HG03469 (cell line): Measurements from ENCODE around the gene ZNF77.
"Not testable (repeated sequence)": the region's sequence is repeated elsewhere in the genome, so short reads cannot be mapped to it uniquely, and the experiment has no call there.

Experiments
- ATAC-seq: cut with Tn5 transposase; IDR thresholded peaks from one replicate; pipeline ENCODE4 v1.9.1; 2021; ENCODE audit warnings: mild to moderate bottlenecking, moderate library complexity, moderate number of reproducible peaks; ENCODE audit not compliant: unreplicated experiment

The ZNF77 gene

DNA sequence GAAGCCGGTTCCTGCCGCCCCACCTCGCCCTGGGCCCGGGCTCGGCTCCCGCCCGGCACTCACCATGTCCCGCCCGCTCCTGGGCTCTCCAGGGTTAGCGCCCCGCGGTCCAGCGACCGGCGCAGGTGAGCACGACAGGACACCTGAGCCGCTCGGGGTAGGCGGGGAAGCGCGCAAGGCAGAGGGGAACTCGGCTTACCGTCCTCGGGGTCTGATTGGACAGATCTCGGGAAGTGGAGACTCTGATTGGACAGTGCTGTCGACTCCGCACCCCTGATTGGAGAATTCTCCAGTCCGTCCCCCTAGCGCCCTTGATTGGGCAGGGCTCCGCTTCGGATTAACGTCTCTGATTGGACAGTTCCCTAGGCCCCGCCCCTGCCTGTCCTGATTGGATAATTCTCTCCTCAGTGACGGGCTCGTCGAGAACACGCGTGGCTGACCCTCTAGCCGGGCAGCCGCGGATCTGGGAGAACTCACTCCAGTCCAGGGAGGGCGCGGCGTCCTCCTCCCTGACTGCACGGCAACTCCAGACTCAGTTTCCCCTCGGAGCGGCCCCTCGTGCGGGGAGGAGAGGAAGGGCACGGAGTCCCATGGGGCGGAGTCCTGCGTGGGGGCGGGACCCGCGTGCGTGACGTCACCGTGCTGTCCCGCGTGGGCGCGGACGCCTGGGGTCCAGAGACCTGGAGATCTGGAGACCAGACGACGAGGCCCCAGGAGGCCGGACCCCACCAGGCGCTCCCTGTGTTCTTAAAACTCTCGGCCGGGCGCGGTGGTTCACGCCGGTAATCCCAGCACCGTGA lies at the start of gene ZNF77:
Gene ZNF77, minus strand, starts transcription at position 197 of the 800 bp plus-strand sequence. Its CDS starts 131 bp downstream, at position 66.
- peak; percentile 86 for ATAC-seq

GRCh38 chr19:2993579-2993978 lies 48.8 kb upstream of the ZNF77 start:
- ATAC-seq: no peak

DNA sequence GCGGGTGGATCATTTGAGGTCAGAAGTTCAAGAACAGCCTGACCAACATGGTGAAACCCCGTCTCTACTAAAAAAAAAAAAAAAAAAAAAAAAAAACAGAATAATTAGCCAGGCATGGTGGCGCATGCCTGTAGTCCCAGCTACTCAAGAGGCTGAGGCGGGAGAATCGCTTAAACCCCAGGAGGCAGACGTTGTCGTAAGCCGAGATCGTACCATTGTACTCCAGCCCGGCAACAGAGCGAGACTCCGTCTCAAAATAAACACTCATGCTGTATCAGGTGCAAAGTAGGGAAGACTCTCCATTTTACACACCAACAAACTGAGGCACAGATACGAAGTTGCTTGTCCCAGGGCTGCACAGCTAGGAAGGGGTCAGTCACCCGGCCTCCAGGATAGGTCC lies 48.2 kb upstream of the ZNF77 start:
- ATAC-seq: no peak

DNA sequence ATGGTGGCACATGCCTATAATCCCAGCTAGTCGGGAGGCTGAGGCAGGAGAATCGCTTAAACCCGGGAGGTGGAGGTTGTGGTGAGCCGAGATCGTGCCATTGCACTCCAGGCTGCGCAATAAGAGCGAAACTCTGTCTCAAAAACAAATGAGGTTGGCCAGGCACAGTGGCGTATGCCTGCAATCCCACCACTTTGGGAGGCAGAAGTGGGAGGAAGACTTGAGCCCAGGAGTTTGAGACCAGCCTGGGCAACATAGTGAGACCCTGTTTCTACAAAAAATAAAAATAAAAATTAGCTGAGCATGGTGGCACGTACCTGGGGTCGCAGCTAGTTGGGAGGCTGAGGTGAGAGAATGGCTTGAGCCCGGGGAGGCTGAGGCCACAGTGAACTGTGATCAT lies 47.6 kb upstream of the ZNF77 start:
- ATAC-seq: not testable (repeated sequence)

GRCh38 chr19:2989236-2989946 lies 44.6 kb upstream of the ZNF77 start:
- ATAC-seq: no peak

DNA sequence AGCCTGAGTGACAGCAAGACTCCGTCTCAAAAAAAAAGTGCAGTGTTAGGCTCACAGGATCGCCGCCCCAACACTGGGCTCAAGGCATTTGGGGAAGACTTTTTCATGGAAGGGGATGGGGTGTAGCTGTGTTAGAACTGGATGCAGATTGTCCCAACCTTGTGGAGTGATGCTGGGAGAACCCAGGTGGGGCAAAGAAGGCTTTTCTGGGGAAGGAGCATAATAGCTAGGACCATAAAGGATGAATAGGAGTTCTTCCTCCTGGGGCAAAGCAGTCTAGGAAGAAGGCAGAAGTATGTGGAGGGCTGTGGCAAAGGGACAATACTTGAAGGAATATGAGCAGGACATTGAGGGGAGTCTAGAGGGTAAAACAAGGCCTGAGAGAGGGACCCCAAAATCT lies 43.8 kb upstream of the ZNF77 start:
- ATAC-seq: no peak

DNA sequence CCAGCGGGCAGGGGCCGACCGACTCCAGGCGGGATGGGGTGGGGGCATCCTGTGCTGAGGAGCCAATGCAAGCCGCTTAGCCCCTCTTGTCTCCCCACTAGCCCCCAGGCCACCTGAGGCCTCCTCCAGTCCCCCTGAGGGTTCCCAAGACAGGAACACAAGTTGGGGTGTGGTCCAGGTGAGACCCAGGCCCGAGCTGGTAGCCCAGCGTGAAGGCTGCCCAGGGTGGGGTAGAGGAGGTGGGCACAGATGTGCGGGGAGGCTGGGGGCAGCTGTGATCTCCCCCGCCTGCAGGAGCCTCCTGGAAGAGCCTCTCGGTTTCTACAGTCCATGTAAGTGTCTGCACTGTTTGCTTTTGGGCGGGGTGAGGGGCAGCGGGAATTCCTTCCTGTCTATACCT lies 43.0 kb upstream of the ZNF77 start:
- no peak for ATAC-seq

- ATAC-seq: no peak
These were observed 42.3 kb upstream of the ZNF77 start for GRCh38 chr19:2986951-2987524.

GRCh38 chr19:2984215-2984528 lies 39.4 kb upstream of the ZNF77 start:
- no peak for ATAC-seq

DNA sequence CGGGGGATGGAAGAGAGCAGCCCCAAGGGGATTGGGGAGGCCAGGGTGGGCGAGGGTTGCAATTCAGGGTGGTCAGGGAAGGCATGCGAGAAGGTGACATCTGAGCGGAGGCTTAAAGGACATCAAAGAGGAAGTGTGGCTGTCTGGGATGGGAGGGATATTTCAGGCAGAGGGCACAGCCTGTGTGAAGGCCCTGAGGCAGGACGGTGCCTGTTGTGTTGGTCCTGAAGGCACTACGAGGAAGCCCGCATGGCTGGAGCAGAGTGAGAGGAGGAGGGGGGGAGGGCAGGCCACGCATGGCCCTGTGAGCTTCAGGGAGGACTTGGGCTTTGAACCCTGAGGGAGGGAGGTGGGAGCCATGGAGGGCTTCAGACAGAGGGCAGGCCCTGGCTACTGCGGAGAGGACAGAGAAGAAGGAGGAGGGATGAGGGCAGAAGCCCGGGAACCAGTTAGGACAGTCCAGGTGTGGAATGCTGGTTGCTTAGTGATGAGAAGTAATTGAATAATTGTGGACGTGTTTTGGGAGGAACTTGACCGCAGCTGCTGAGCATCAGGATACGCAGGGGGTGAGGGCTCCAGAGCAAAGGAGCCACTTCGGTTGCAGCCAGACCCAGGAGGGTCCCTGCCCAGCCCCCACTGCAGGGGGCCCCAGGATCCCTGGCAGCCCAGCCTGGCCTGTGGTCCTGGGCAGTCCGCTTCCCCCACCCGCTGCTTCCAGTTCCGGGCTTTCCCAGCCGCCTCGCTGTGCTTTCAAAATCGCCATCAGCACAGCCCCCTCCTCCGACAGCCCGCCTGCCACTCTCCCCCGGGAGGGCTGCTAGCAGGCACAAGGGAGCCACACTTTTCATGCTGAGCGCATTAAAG lies 38.8 kb upstream of the ZNF77 start:
- ATAC-seq: no peak

DNA sequence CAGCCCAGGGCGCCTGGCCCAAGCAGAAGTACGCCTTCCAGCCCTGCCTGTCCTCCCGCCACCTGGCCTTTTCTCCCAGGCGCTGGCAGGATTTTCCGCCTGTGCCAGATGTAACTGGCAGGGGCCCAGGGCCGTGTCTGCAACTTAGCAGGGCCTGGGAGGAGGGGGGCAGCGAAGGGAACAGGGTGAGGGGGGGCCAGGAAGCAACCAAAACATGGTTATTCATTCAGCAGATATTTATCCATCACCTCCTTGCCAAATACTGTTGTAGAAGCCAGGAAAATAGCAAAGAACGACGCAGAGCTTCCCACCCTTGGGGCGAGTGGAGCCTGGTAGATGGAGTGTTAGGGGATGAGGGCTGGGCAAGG lies 38.2 kb upstream of the ZNF77 start:
- ATAC-seq: no peak

- no peak for ATAC-seq
These were observed 37.8 kb upstream of the ZNF77 start for GRCh38 chr19:2982561-2982960.

DNA sequence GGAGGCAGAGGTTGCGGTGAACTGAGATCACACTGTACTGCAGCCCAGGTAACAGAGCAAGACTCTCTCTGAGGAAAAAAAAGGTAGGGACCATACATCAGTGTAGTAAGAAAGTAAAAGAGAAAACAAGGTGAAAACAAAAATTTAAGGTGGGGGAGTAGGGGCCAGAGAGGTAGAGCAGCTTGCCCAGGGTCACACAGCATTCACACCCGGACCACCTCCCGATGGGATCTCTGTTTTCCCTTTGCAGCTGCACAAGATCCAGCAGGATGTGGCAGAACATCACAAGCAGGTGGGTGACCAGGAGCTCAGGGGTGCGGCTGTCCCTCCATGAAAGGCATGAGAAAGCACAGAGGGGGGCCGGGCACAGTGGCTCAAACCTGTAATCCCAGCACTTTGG lies 37.1 kb upstream of the ZNF77 start:
- ATAC-seq: no peak

DNA sequence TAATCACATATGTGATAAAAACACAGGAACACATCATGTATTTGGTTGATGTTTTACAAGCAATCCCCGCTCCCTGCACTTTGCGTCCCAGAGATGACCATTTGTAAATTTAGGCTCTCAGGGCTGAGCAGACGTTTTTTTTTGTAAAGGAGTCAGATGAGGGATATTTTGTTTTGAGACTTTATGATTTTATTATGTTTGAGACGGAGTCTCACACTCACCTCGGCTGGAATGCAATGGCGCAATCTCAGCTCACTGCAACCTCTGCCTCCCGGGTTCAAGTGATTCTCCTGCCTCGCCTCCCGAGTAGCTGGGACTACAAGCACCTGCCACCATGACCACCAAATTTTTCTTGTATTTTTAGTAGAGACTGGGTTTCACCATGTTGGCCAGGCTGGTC lies 34.0 kb upstream of the ZNF77 start:
- no peak for ATAC-seq

DNA sequence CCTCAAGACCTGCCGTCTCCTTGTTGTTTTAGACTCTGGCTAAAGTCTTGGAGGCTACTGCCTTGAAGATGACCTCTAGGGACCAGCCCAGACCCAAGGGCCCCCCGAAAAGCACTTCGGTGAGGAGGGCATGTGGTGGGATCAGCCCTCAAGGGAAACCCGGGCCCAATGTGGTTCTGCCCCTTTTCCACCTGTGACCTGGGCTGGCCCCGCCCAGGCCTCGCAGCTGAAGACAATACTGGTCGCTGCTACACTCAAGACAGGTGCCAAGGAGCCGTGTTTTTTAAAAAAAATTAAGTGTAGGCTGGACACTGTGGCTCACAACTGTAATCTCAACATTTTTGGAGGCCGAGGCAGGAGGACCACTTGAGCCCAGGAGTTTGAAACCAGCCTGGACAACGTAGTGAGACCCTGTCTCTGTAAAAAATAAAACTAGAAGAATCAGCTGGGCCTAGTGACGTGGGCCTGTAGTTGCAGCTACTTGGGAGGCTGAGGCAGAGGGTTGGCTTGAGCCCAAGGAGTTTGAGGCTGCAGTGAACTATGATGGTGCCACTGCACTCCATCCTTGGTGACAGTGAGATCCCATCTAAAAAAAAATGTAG lies 33.5 kb upstream of the ZNF77 start:
- no peak for ATAC-seq

- no peak for ATAC-seq
These were observed 33.0 kb upstream of the ZNF77 start for GRCh38 chr19:2977746-2978138.

- ATAC-seq: peak; percentile 88
These were observed 32.4 kb upstream of the ZNF77 start, which contains the start of gene TLE6 for GRCh38 chr19:2977001-2977745. TLE6 (plus strand) TSS chr19:2977564; CDS start chr19:2978234, 670 bp downstream.

DNA sequence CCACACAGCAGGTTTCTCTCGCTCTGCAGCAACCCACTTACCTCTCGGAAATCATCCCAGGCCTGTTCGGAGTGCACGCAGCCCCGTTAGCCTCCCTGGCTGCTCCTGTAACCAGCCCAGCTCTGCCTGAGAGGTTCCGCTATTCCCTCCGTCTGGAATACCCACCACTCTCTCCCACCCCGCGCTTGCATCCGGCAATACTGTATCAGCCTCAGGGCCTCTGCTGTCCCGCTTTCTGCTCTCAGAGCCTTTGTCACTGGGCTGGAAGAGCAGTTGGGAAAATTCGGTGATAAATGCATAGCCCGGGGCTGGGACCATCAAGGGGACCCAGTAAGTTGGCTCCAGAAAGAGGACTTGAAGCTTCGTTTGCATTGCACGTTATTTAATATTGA lies 31.8 kb upstream of the ZNF77 start:
- ATAC-seq: no peak

DNA sequence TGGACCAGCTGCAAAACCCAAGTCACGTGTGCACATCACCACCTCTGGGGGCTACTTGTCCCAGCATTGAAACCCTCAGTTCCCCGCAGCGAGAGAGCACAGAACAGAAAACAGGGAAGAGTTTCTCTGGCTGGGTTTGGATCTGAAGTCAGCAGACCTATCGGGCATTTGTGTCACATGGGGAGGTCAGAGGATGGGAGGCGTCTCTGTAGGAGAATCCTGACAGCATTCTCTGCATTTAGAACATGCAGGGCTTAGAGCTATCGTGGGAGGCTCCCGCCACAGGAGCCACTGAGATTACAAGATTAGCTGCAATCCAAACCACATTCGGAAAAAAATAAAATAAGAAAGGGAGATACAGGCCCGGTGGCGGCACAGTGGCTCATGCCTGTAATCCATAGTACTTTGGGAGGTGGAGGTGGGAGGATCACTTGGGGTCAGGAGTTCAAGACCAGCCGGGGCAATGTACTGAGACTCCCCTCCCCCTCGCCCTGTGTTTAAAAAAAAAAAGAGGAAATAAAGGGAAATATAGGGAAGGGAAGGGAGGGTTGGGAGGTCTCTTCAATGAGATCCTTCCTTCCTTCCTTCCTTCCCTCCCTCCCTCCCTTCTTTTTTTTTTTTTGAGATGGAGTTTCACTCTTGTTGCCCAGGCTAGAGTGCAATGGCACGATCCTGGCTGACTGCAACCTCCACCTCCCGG lies 29.7 kb upstream of the ZNF77 start:
- no peak for ATAC-seq
